KOPT-K1 (cell line): ENCODE data around the gene EYA4.

Experiments
- H3K27ac ChIP-seq: fragments of 200-600 bp; sonication (generic); 2 replicates; pipeline ENCODE4 v1.5.1; 2016; ENCODE audit warnings: antibody characterized with exemption, mild to moderate bottlenecking, low read depth, low read length; ENCODE audit not compliant: poor library complexity, severe bottlenecking
- H3K36me3 ChIP-seq: fragments of 200-600 bp; sonication (generic); 2 replicates; pipeline ENCODE4 v1.5.1; 2017; ENCODE audit warnings: antibody characterized with exemption, mild to moderate bottlenecking, low read length, moderate library complexity; ENCODE audit not compliant: insufficient read depth
- H3K9me3 ChIP-seq: fragments of 200-600 bp; sonication (generic); 2 replicates; pipeline ENCODE4 v1.5.1; 2017; ENCODE audit warnings: antibody characterized with exemption, low read length, mild to moderate bottlenecking; ENCODE audit not compliant: insufficient read depth, poor library complexity, severe bottlenecking

The EYA4 gene

DNA sequence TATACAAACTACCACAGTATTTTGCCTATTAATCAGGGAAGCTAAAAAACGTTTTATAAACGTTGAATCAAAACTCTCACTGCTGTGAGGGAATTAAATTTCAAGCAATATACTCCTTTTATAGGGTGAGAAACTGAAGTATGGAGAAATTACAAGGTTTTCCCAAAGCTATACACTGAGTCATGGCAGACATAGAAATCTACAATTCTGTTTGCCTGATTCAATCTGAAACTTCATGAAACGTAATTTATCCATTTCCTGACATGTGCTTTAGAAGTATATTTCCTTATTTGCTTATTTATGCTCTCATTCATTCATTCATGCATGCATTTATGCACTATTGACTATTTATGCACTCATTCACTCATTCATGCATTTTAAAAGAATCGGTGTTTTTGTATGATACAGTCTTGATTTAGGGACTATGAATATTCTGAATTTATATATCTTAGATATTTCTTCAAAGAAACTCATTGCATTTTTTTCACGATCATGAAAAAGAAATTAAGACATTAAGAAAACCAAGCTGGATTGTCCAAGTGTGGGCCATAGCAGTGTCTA is 16.5 kb downstream of the EYA4 start:
- H3K36me3 ChIP-seq, result no peaks in the 10 kb centered on the region
- H3K27ac ChIP-seq, result no peak overlapping the region
- H3K9me3 ChIP-seq, result no peaks in the 10 kb centered on the region

DNA sequence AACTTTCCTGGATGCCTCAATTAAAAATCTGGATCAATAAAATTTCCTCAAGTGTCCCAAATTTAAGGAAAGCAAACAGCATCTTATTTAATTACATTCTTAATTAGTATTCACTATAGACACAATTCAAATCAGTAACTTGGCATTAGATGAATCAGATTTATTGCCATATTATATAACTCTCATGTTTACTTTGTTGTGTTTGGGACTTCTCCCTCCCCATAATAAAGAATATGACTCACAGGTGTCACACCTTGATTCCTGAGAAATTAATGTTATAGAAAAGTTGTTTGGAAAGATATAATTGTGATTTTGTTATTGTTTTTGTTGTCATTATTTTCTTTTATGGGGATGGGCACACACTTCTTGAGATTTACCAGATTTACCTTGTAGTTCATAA is 18.4 kb downstream of the EYA4 start:
- Histone ChIP-seq H3K9me3 (no peaks in the 10 kb centered on the region), H3K36me3 (no peaks in the 10 kb centered on the region), H3K27ac (no peak overlapping the region)

DNA sequence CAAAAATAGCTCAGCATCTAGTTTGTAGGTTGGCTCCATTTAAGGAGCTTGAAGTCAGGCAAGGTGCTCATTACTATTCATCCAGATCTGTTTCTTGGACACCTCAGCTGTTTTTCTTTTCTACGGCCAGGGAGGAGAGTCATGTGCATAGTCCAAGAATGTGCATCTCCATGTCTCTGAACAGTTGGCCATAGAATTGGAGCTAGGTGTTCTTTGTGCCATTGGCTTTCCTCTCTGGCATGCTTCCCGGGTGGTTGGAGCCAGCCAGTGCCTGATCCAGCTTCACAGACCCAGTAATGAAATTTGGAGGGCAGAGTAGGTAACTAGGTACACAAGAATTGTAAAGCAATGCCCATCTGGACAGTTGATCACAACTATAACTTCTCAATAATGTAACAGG is 21.6 kb downstream of the EYA4 start:
- Histone ChIP-seq H3K27ac (no peak overlapping the region), H3K9me3 (no peaks in the 10 kb centered on the region), H3K36me3 (no peaks in the 10 kb centered on the region)

DNA sequence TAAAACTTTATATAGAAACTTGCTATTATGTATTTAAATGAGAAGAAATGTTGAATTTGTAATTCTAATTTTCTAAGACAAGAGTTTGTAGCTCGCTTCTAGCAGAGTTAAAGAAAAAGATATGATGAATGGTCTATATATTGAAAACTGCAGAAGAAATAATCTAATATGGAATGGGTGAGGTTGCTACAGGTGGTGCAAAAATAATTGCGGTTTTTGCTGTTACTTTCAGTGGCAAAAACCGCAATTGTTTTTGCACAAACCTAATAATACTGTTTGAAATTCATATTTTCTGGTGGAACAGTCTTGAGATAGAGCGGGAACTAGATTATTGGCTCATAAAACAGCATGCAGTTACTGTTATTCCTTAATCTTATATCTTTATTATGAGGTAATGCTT is 23.9 kb downstream of the EYA4 start:
- H3K36me3 ChIP-seq, result no peaks in the 10 kb centered on the region
- H3K27ac ChIP-seq, result no peak overlapping the region
- no peaks in the 10 kb centered on the region for H3K9me3 ChIP-seq

DNA sequence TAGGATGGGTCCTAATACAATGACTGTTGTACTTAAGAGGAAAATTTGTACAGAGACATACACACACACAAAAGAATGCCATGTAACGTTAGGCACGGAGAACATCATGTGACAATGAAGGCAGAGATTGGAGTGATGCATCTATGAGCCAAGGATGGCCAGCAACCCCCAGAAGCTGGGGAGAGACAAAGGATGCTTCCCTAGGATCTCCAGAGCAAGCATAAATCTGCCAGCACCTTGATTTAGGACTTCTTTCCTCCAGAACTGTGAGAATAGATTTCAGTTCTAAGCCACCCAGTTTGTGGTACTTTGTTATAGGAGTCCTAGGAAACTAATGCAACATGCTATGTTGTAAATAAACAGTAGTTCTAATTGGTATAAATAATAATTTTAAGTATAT is 25.0 kb downstream of the EYA4 start:
- H3K36me3 ChIP-seq, result no peaks in the 10 kb centered on the region
- no peaks in the 10 kb centered on the region for H3K9me3 ChIP-seq
- no peak overlapping the region for H3K27ac ChIP-seq

DNA sequence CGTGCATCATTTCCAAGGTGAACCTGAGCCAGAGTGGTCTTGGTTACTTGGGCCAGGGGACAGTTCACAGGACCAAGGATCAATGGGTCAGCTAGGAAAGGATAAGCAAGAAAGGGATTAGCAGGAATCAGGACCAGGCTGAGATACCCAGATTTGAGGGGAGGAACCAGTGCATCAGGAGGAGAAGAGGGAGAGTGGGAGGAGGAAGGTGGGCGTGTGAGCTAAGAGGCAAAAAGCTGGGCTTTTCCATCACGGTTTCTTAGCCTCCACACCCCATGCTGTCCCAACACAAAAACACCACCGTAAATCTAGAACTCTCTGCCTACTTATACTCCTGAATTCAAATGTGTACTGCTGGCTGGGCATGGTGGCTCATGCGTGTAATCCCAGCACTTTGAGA is 27.5 kb downstream of the EYA4 start:
- no peaks in the 10 kb centered on the region for H3K36me3 ChIP-seq
- no peaks in the 10 kb centered on the region for H3K9me3 ChIP-seq
- no peak overlapping the region for H3K27ac ChIP-seq

DNA sequence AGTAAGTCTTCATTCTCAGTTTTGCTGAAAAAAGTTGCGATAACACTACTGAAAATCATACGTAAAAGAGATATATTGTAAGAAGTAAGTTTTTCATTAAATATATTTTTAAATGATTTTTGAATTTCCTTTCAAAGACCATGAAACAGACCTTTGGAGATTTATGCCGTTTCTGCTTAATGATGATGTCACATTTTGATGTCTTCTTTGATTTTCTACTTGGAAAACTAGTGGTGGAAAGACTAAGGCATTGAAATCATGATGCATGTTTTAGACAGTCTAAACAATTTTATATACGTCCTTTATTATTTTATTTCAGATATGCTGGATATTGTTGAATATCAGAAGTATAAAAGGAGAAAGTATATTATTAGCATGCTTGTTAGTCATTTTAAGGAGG is 33.7 kb downstream of the EYA4 start:
- Histone ChIP-seq H3K27ac (no peak overlapping the region), H3K9me3 (no peaks in the 10 kb centered on the region), H3K36me3 (no peaks in the 10 kb centered on the region)

DNA sequence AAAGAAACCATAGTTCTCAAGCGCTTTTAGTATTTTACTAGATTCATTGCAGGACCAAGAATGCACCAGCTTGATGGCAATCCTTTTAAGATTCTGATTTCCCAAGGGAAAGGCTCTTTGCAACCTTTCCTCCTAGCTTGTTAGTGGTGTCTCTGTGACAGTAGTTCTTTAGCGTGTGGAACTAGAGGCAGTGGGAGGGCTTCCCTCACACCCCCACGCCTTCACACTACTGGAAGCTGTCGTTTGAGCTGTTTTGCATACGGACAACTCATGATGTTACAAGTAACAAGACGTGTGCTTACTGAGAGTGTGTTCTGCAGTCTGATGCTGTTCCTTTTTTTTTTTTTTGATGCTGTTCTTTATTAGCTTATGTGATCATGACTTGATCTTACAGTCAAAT is 34.1 kb downstream of the EYA4 start:
- H3K36me3 ChIP-seq, result no peaks in the 10 kb centered on the region
- no peak overlapping the region for H3K27ac ChIP-seq
- no peaks in the 10 kb centered on the region for H3K9me3 ChIP-seq

DNA sequence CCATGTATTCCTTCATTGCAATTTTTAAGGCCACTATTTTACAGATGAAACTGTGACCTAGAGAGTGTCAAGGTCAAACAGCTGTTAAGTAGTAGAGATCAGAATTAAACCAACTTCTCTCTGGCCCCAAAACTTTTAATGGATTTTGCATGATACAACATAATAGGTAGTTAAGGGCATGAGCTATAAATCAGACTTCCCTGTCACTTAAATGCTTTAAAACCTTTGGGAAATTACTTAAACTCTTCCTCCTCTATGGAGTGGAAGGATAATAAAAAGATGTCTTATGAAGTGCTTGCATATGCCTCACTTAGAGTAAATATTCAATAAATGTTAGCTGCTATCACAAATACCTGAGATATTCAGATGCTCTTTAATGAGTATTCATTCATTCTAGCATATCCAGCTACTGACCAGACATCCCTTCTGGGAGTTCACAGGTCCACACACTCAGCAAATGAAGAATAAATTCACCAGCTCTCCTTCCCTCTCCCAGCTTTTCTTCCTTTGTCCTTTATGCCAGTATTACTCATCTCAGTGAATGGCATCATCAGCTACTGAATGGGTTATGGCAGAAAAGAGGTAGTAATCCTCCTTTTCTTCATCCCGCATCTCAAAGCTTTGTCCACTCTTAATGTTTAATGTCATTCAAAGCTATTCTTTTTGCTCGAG is 36.2 kb downstream of the EYA4 start:
- no peaks in the 10 kb centered on the region for H3K9me3 ChIP-seq
- no peak overlapping the region for H3K27ac ChIP-seq
- H3K36me3 ChIP-seq, result no peaks in the 10 kb centered on the region

DNA sequence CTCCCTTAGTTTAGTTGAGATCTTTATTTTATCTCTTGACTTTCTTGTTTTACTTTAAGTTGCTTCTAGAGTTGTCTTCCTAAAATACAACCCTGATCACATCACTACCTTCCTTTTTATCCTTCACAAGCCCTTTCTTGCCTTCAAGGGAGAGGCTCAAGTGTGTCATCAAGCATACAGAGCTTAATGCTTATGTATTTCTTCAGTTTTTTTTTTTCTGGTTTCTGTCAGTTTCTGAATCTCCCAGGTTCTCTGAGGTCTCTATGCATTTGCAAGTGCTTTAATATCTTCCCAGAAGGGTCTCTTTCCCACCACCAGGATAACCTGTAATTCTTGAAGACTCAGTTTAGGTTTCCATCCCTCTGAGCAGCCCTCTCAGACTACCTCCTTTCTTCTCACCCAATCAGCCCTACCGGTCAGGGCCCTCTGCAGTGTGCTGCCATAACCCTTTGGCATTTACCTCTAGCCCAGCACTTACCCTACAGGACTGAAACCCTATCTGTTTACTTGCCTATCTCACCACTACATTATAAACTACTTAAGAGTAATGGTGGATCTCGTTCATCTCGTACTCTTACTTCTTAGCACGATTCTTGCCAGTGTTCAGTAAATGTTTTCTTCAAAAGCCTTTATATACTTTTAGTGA is 36.9 kb downstream of the EYA4 start:
- Histone ChIP-seq H3K9me3 (no peaks in the 10 kb centered on the region), H3K27ac (no peak overlapping the region)

DNA sequence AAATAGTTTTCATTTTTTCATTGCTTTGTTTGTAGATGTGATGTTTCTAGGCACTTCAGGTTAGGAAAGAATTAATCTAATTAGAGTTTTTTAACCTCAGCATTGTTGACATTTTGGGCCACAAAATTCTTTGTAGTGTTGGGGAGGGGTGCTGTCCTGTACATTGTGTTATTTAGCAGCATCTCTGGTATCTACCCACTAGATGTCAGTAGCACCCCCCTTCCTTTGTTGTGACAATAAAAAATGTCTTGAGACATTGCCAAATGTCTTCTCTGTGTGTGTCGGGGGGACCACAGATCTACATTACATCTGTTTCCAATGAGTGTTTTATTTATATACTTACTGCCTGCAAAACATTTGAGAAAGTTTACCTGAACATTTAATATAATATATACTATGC is 45.6 kb downstream of the EYA4 start:
- no peaks in the 10 kb centered on the region for H3K36me3 ChIP-seq
- no peaks in the 10 kb centered on the region for H3K9me3 ChIP-seq
- H3K27ac ChIP-seq, result no peak overlapping the region

More for the DNA sequence above, 36.9 kb downstream of the EYA4 start:
- H3K36me3 ChIP-seq, result no peaks in the 10 kb centered on the region

DNA sequence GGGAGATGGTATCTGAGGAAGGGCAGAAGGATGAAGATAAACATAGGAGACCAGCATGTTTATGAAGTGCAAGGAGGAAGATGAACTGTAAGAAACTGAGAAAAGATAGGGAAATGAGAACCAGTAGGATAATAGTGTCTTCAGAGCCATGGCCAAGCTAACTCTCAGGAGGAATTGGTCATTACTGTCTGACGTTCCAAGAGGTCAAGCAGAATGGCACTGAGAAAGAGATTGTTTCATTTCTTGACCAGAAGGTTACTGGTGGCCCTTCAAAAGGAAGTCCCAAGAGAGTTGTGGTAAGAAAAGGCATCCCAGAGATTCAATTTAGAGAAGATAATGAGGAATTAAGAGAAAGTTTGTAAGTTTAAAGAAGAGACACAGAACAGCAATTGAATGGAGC is 47.5 kb downstream of the EYA4 start:
- Histone ChIP-seq H3K36me3 (no peaks in the 10 kb centered on the region), H3K27ac (no peak overlapping the region), H3K9me3 (no peaks in the 10 kb centered on the region)

DNA sequence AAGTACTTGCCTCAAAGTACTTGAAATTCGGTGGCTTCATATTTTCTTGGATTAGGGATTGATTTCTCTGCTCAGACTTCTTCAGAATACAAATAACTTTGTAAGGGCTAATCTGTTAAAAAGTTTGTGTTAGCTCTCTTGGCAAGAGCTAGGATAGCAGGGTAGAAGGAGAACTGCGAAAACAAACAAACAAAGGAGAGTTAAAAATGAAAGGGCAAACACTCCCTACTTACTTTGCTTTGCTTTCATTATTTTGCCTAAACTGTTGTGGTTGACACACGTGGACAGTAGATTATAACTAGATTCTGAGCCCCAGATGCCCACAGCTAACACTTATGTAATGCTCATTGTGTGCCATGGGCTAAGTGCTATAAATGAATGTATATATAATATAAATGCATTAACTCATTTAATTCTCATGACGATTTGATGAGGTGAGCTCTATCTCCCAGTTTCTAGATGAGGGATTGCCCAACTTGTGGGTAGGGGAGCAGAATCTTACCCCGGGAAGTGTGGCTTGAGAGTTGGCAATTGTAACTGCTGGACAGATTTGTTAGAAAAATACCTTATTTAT is 48.7 kb downstream of the EYA4 start:
- Histone ChIP-seq H3K9me3 (no peaks in the 10 kb centered on the region), H3K27ac (no peak overlapping the region)

DNA sequence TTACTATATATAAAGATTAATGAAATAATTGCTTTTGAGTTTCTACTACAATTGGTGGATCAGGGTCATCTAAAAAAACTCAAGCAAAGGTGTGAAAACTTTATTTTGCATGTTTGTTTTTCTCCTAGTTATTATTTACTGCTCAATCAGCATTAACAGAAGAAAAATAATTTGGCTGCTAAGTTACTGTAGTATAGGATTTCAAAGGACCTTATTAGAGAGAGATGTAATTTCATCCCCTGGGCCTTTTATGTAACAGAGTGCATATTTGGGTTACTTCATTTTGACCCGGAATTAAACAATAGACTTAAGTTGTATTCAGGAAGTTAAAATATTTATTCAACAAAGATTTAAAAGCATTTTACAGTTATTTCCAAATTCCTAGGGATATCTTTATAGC is 49.8 kb downstream of the EYA4 start:
- Histone ChIP-seq H3K27ac (no peak overlapping the region), H3K36me3 (no peaks in the 10 kb centered on the region), H3K9me3 (no peaks in the 10 kb centered on the region)

More for the DNA sequence above, 48.7 kb downstream of the EYA4 start:
- H3K36me3 ChIP-seq, result no peaks in the 10 kb centered on the region

DNA sequence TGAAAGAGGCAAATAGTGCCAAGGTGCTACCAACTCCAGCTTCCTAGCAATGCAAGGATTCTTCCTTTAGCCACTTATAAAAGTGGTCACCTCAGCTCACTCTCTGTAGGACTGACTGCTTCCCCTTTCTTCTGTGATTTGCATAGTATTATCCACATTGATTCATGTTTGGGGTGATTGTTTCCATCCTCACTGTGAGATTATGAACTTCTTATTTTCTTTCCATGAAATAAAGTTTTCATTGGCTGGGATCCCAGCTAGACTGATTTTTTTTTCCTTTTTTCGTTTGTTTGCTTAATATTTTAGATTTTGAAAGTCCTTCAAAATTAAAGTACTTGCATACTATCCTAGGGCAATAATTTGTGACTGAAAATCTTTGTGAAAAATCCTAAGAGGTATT is 50.5 kb downstream of the EYA4 start:
- H3K9me3 ChIP-seq, result no peaks in the 10 kb centered on the region
- H3K27ac ChIP-seq, result no peak overlapping the region
- H3K36me3 ChIP-seq, result no peaks in the 10 kb centered on the region

DNA sequence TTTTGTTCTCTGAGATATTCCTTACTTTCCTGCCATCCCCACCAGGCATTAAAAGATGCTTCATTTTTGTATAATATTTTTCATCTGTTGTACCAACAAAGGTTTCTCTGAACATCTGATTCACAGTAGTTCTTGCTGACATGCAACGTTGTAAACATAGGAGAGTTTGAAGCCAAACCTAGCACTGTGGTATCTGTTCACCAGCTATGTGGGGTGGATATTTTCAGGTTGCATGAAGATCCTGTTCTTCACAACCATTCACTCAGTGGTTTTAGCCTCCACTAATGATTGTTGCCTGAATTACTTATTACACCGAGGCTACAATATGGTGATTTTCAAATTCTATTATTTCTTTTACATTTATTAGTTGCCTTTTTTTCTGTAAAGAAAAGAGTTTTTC is 56.5 kb downstream of the EYA4 start:
- Histone ChIP-seq H3K9me3 (no peaks in the 10 kb centered on the region), H3K36me3 (no peaks in the 10 kb centered on the region), H3K27ac (no peak overlapping the region)
